Keratinocyte (primary cell): ENCODE measurements around the gene LRRN4. TPM values are rescaled to one million over a fixed set of nuclear protein-coding genes. Genes with fewer than 3 reads are reported as not detected.

Experiments
- DNase-seq: peaks from one replicate; pipeline ENCODE4 v3.0.0-alpha.2; 2011; ENCODE audit warnings: low read depth, missing footprints, low spot score
- FAIRE-seq: peaks from 2 replicates; lab custom pipeline; 2011; peaks lifted over from hg19 to GRCh38; lab: Jason Lieb, UNC
- H2AFZ ChIP-seq: 2 replicates; pipeline ENCODE4 v1.6.0; 2012; ENCODE audit warnings: low read length, control low read depth, inconsistent platforms; ENCODE audit not compliant: control insufficient read depth
- H3K27ac ChIP-seq: 2 replicates; pipeline ENCODE4 v1.5.1; 2011; ENCODE audit warnings: low read length; ENCODE audit not compliant: control insufficient read depth, insufficient read depth
- H3K27me3 ChIP-seq: 3 replicates; pipeline ENCODE4 v1.6.0; 2011; ENCODE audit warnings: low read length; ENCODE audit not compliant: control insufficient read depth, insufficient read depth; ENCODE audit errors: extremely low read depth
- H3K36me3 ChIP-seq, 2 experiments: 2 replicates in 1 of 2; 3 replicates in 1 of 2; pipeline ENCODE4 v1.5.1; 2011; ENCODE audit warnings: low read length in 2 of 2, mild to moderate bottlenecking in 1 of 2; ENCODE audit not compliant: control insufficient read depth in 2 of 2, insufficient read depth in 2 of 2; ENCODE audit errors: extremely low read depth in 1 of 2
- H3K4me1 ChIP-seq: 3 replicates; pipeline ENCODE4 v1.5.1; 2011; ENCODE audit warnings: low read length; ENCODE audit not compliant: control insufficient read depth, insufficient read depth; ENCODE audit errors: extremely low read depth
- H3K4me2 ChIP-seq: 3 replicates; pipeline ENCODE4 v1.6.0; 2011; ENCODE audit warnings: low read depth, low read length; ENCODE audit not compliant: control insufficient read depth, insufficient read depth; ENCODE audit errors: extremely low read depth
- H3K4me3 ChIP-seq, 3 experiments: fragments of 200-600 bp in 1 of 3; sonication (generic) in 1 of 3; 2 replicates in 2 of 3; 3 replicates in 1 of 3; pipeline ENCODE4 v1.5.1; 2011 to 2016; ENCODE audit warnings: low read length in 3 of 3, mild to moderate bottlenecking in 3 of 3, control low read depth in 2 of 3, inconsistent platforms in 1 of 3, low read depth in 1 of 3, mixed read lengths in 1 of 3, mixed run types in 1 of 3, moderate library complexity in 1 of 3; ENCODE audit not compliant: control insufficient read depth in 2 of 3, insufficient read depth in 2 of 3; ENCODE audit errors: extremely low read depth in 1 of 3
- H3K79me2 ChIP-seq: 2 replicates; pipeline ENCODE4 v1.6.0; 2012; ENCODE audit warnings: low read length; ENCODE audit not compliant: control insufficient read depth, insufficient read depth
- H3K9ac ChIP-seq: 3 replicates; pipeline ENCODE4 v1.6.0; 2011; ENCODE audit warnings: low read length; ENCODE audit not compliant: control insufficient read depth, insufficient read depth; ENCODE audit errors: extremely low read depth
- H3K9me1 ChIP-seq: 3 replicates; pipeline ENCODE4 v1.6.0; 2011; ENCODE audit warnings: low read length; ENCODE audit not compliant: control insufficient read depth, insufficient read depth; ENCODE audit errors: extremely low read depth
- H3K9me3 ChIP-seq: 2 replicates; pipeline ENCODE4 v1.5.1; 2012; ENCODE audit warnings: low read depth, low read length; ENCODE audit not compliant: control insufficient read depth
- H4K20me1 ChIP-seq: 3 replicates; pipeline ENCODE4 v1.6.0; 2011; ENCODE audit warnings: low read length; ENCODE audit not compliant: control insufficient read depth, insufficient read depth; ENCODE audit errors: extremely low read depth
- CTCF ChIP-seq, 3 experiments: IDR thresholded peaks in 1 of 3; conservative IDR thresholded peaks in 1 of 3; optimal IDR thresholded peaks in 1 of 3; 2 replicates in 2 of 3; 3 replicates in 1 of 3; pipeline versions ENCODE3 to v1.5.1; 2011; ENCODE audit warnings: low read length in 3 of 3, mild to moderate bottlenecking in 3 of 3, moderate library complexity in 2 of 3, control low read depth in 1 of 3, inconsistent platforms in 1 of 3; ENCODE audit not compliant: insufficient read depth in 2 of 3; ENCODE audit errors: extremely low read depth in 1 of 3
- EZH2 ChIP-seq: IDR thresholded peaks from one replicate; pipeline ENCODE4 v1.6.1; 2012; ENCODE audit warnings: inconsistent platforms, mild to moderate bottlenecking, low read length, moderate library complexity
- dilution Hi-C: fragments of 300-500 bp; cut with MboI; formaldehyde crosslinking; loops from one replicate; pipeline ENCODE4 v1.7.0; 2020; ENCODE audit warnings: low sequenced_read_pairs; ENCODE audit not compliant: extremely low pct_ligation_motif_present
- polyA plus RNA-seq, 5 experiments: library from polyadenylated mRNA; depleted of rRNA in 3 of 5; stranded (reverse) in 3 of 5; stranded (forward) in 1 of 5; unstranded in 1 of 5; fragments of >200 nt; gene quantifications; 1 replicate in 1 of 5; 2 replicates in 3 of 5; 3 replicates in 1 of 5; pipeline versions ENCODE4 v1.2.1 to v1.2.3, GENCODE V29; 2011 to 2012; ENCODE audit warnings: missing spikeins in 2 of 5, low read depth in 1 of 5, low replicate concordance in 1 of 5

Gene LRRN4
- polyA plus RNA-seq, 1 donor (not counting 4 experiments of a cell fraction or from before 2014, with no cell fraction given), result 0.14 TPM

- no peak overlapping the region for H3K27ac ChIP-seq
- no peak overlapping the region for H3K4me3 ChIP-seq
- dilution Hi-C loops, result no loop called here
- peaks cover 25% of the 10 kb centered on the region for H3K4me1 ChIP-seq
- peak overlapping the region; percentile 63 for H3K4me2 ChIP-seq
- no peaks in the 10 kb centered on the region for H3K79me2 ChIP-seq
- no peak overlapping the region for H2AFZ ChIP-seq
- H3K9me1 ChIP-seq, result no peaks in the 10 kb centered on the region
- H3K9me3 ChIP-seq, result no peaks in the 10 kb centered on the region
- no peak overlapping the region for H3K9ac ChIP-seq
- no peaks in the 10 kb centered on the region for H3K36me3 ChIP-seq
- TF ChIP-seq CTCF (optimal IDR thresholded peaks at IDR 0.05 in 1 of 3, IDR thresholded peaks at IDR 0.05 in 1 of 3, conservative IDR thresholded peaks at IDR 0.05 in 1 of 3; ENCODE audit: extremely low read depth in 1 of 3, insufficient read depth in 2 of 3, low read length in 3 of 3) (no peak), EZH2 (no peak)
- FAIRE-seq, result peak; percentile 23
- no peak for DNase-seq
- no peaks in the 10 kb centered on the region for H3K27me3 ChIP-seq
- H4K20me1 ChIP-seq, result no peaks in the 10 kb centered on the region
Measured at GRCh38 chr20:6053064-6053775, 640 bp downstream of the LRRN4 start.

- no peaks in the 10 kb centered on the region for H3K36me3 ChIP-seq
- FAIRE-seq, result peak; percentile 65
- H3K4me2 ChIP-seq, result peak overlapping the region; percentile 63
Measured at GRCh38 chr20:6051505-6051904, 2.4 kb downstream of the LRRN4 start.

More at GRCh38 chr20:6051505-6051904, 2.4 kb downstream of the LRRN4 start:
- no peak for DNase-seq
- TF ChIP-seq CTCF (optimal IDR thresholded peaks at IDR 0.05 in 1 of 3, IDR thresholded peaks at IDR 0.05 in 1 of 3, conservative IDR thresholded peaks at IDR 0.05 in 1 of 3; ENCODE audit: extremely low read depth in 1 of 3, insufficient read depth in 2 of 3, low read length in 3 of 3) (no peak), EZH2 (no peak)
- dilution Hi-C loops, result no loop called here
- Histone ChIP-seq H3K4me3 (peak overlapping the region in 2 of 3 experiments; percentile 8 to 39), H3K79me2 (no peaks in the 10 kb centered on the region), H3K9ac (no peak overlapping the region), H2AFZ (no peak overlapping the region), H3K9me3 (no peaks in the 10 kb centered on the region), H4K20me1 (no peaks in the 10 kb centered on the region), H3K27me3 (no peaks in the 10 kb centered on the region), H3K27ac (no peak overlapping the region), H3K9me1 (no peaks in the 10 kb centered on the region), H3K4me1 (peaks cover 25% of the 10 kb centered on the region)
